SK-N-SH (cell line): Measurements from ENCODE around the gene ARHGEF28. TPM values are rescaled to one million over a fixed set of nuclear protein-coding genes. Genes with fewer than 3 reads are reported as not detected.

Experiments used
- CTCF ChIA-PET: fragments of 300-600, 350-600 bp; formaldehyde crosslinking; extraction: SDS; loops from one replicate; lab custom pipeline; 2021; lab: Yijun Ruan, JAX
- POLR2A ChIA-PET: fragments of 350-600 bp; sonication (Branson Sonifier 250); formaldehyde crosslinking; extraction: SDS; loops from one replicate; lab custom pipeline; 2020; ENCODE audit warnings: antibody characterized with exemption, inconsistent platforms; lab: Yijun Ruan, JAX
- DNase-seq: peaks from one replicate; pipeline ENCODE4 v3.0.0; 2012
- H2AFZ ChIP-seq: fragments of 200-600 bp; sonication (generic); 2 replicates; pipeline ENCODE4 v1.8.1; 2016; ENCODE audit warnings: antibody characterized with exemption, mild to moderate bottlenecking, low read depth
- H3F3A ChIP-seq: fragments of 200-600 bp; sonication (generic); replicated peaks from 2 replicates; pipeline ENCODE3; 2016; ENCODE audit warnings: antibody characterized with exemption, mild to moderate bottlenecking; ENCODE audit not compliant: insufficient read depth
- H3K27ac ChIP-seq, 2 experiments: fragments of 200-500 bp in 1 of 2; fragments of 200-600 bp in 1 of 2; sonication (Bioruptor generic) in 1 of 2; sonication (generic), shearing (Covaris generic) in 1 of 2; 2 replicates each; pipeline versions ENCODE4 v1.5.1 to v1.6.1; 2014 to 2016; ENCODE audit warnings: low read depth in 2 of 2, inconsistent platforms in 1 of 2, low read length in 1 of 2, mild to moderate bottlenecking in 1 of 2, mixed read lengths in 1 of 2
- H3K27me3 ChIP-seq: fragments of 200-600 bp; sonication (generic), shearing (Covaris generic); 2 replicates; pipeline ENCODE4 v1.6.1; 2016; ENCODE audit warnings: mixed run types; ENCODE audit not compliant: insufficient read depth
- H3K36me3 ChIP-seq, 2 experiments: fragments of 200-500 bp in 1 of 2; fragments of 200-600 bp in 1 of 2; sonication (Bioruptor generic) in 1 of 2; sonication (generic) in 1 of 2; replicated peaks in 1 of 2; 2 replicates each; pipeline versions ENCODE3 to v1.5.1; 2014 to 2016; ENCODE audit warnings: low read length in 1 of 2, mild to moderate bottlenecking in 1 of 2; ENCODE audit not compliant: insufficient read depth in 2 of 2, control insufficient read depth in 1 of 2
- H3K4me1 ChIP-seq, 2 experiments: fragments of 200-500 bp in 1 of 2; fragments of 200-600 bp in 1 of 2; sonication (Bioruptor generic) in 1 of 2; sonication (generic), shearing (Covaris generic) in 1 of 2; 2 replicates each; pipeline versions ENCODE4 v1.5.1 to v1.6.1; 2014 to 2016; ENCODE audit warnings: low read depth in 1 of 2, low read length in 1 of 2, mixed run types in 1 of 2; ENCODE audit not compliant: insufficient read depth in 2 of 2, control insufficient read depth in 1 of 2
- H3K4me2 ChIP-seq: fragments of 200-600 bp; sonication (generic), shearing (Covaris generic); 2 replicates; pipeline ENCODE4 v1.6.1; 2017; ENCODE audit warnings: mixed run types
- H3K4me3 ChIP-seq, 2 experiments: fragments of 200-500 bp in 1 of 2; fragments of 200-600 bp in 1 of 2; sonication (Bioruptor generic) in 1 of 2; sonication (generic), shearing (Covaris generic) in 1 of 2; 2 replicates each; pipeline versions ENCODE4 v1.5.1 to v1.8.1; 2014 to 2016; ENCODE audit warnings: low read depth in 2 of 2, inconsistent platforms in 1 of 2, low read length in 1 of 2, mild to moderate bottlenecking in 1 of 2, mixed read lengths in 1 of 2, moderate library complexity in 1 of 2
- H3K79me2 ChIP-seq: fragments of 200-600 bp; sonication (generic); 2 replicates; pipeline ENCODE4 v1.8.1; 2017; ENCODE audit warnings: mild to moderate bottlenecking; ENCODE audit not compliant: insufficient read depth
- H3K9ac ChIP-seq: fragments of 200-600 bp; sonication (generic); 2 replicates; pipeline ENCODE4 v1.6.1; 2017; ENCODE audit warnings: mixed run types
- H3K9me2 ChIP-seq: fragments of 200-600 bp; sonication (generic); 2 replicates; pipeline ENCODE4 v1.6.1; 2017; ENCODE audit warnings: mixed run types
- H3K9me3 ChIP-seq: fragments of 200-600 bp; sonication (generic); 2 replicates; pipeline ENCODE4 v1.6.1; 2017; ENCODE audit warnings: mixed run types, mild to moderate bottlenecking, moderate library complexity
- H4K20me1 ChIP-seq: fragments of 200-600 bp; sonication (generic); 2 replicates; pipeline ENCODE4 v1.6.1; 2017; ENCODE audit warnings: mild to moderate bottlenecking, mixed run types; ENCODE audit not compliant: insufficient read depth
- ELF1 ChIP-seq: IDR thresholded peaks from 2 replicates; pipeline ENCODE4 v1.4.0; 2012
- FOSL2 ChIP-seq: IDR thresholded peaks from 2 replicates; pipeline ENCODE4 v1.4.0; 2012; ENCODE audit warnings: low read depth, mild to moderate bottlenecking, moderate library complexity, borderline replicate concordance
- FOXJ3 ChIP-seq: sonication (generic); formaldehyde crosslinking; IDR thresholded peaks from 2 replicates; pipeline ENCODE4 v1.5.1; 2020; ENCODE audit warnings: mild to moderate bottlenecking, missing genetic modification reagents
- FOXM1 ChIP-seq: IDR thresholded peaks from 2 replicates; pipeline ENCODE4 v1.4.0; 2012; ENCODE audit warnings: low read depth, mild to moderate bottlenecking
- GATA2 ChIP-seq: sonication (generic); formaldehyde crosslinking; IDR thresholded peaks from 2 replicates; pipeline ENCODE4 v1.5.0; 2020; ENCODE audit warnings: mild to moderate bottlenecking, missing genetic modification reagents
- IRF3 ChIP-seq: fragments of 150-350 bp; IDR thresholded peaks from 2 replicates; pipeline ENCODE4 v1.6.1; 2016; ENCODE audit warnings: mild to moderate bottlenecking, low read depth, low read length
- JUND ChIP-seq: IDR thresholded peaks from 2 replicates; pipeline ENCODE4 v1.4.0; 2012
- MEF2A ChIP-seq: IDR thresholded peaks from 2 replicates; pipeline ENCODE4 v1.4.0; 2012; ENCODE audit warnings: low read depth, borderline replicate concordance
- MXI1 ChIP-seq: IDR thresholded peaks from 2 replicates; pipeline ENCODE4 v1.6.1; 2012; ENCODE audit warnings: mild to moderate bottlenecking, low read depth, low read length, improper control_type of control experiment
- NRF1 ChIP-seq: IDR thresholded peaks from 2 replicates; pipeline ENCODE4 v1.6.1; 2012; ENCODE audit warnings: low read depth, mild to moderate bottlenecking, low read length
- PBX3 ChIP-seq: IDR thresholded peaks from 2 replicates; pipeline ENCODE4; 2012
- POLR2AphosphoS5 ChIP-seq: IDR thresholded peaks from 2 replicates; pipeline ENCODE4 v1.6.1; 2012; ENCODE audit warnings: low read depth, low read length
- RCOR1 ChIP-seq: fragments of 150-350 bp; IDR thresholded peaks from 2 replicates; pipeline ENCODE4 v1.6.1; 2017; ENCODE audit warnings: antibody characterized with exemption, low read length
- REST ChIP-seq: IDR thresholded peaks from 2 replicates; pipeline ENCODE4 v1.6.1; 2012; ENCODE audit warnings: mild to moderate bottlenecking, low read depth, low read length, moderate library complexity
- RFX5 ChIP-seq: IDR thresholded peaks from 2 replicates; pipeline ENCODE4 v1.6.1; 2012; ENCODE audit warnings: mild to moderate bottlenecking, improper control_type of control experiment, low read length
- SIN3A ChIP-seq: IDR thresholded peaks from 2 replicates; pipeline ENCODE4 v1.6.1; 2012; ENCODE audit warnings: low read depth, mild to moderate bottlenecking, low read length, moderate library complexity, borderline replicate concordance
- SMC3 ChIP-seq: IDR thresholded peaks from 2 replicates; pipeline ENCODE4 v1.6.1; 2012; ENCODE audit warnings: low read depth, low read length, improper control_type of control experiment
- TAF1 ChIP-seq: IDR thresholded peaks from 2 replicates; pipeline ENCODE4 v1.6.1; 2012; ENCODE audit warnings: low read depth, mild to moderate bottlenecking, low read length, moderate library complexity, borderline replicate concordance
- TEAD4 ChIP-seq: IDR thresholded peaks from 2 replicates; pipeline ENCODE4 v1.4.0; 2012; ENCODE audit warnings: mild to moderate bottlenecking, borderline replicate concordance; ENCODE audit not compliant: insufficient read depth
- YY1 ChIP-seq: IDR thresholded peaks from 2 replicates; pipeline ENCODE4 v1.4.0; 2012; ENCODE audit warnings: low read depth, mild to moderate bottlenecking
- ZBTB33 ChIP-seq: IDR thresholded peaks from 2 replicates; pipeline ENCODE4 v1.4.0; 2012; ENCODE audit warnings: low read depth, borderline replicate concordance
- WGBS: methylation state at CpG from one replicate; pipeline ENCODE4 v1.1.6; 2017; ENCODE audit warnings: low lambda C conversion rate; 5-methylcytosine and 5-hydroxymethylcytosine counted together
- polyA plus RNA-seq, 3 experiments: library from polyadenylated mRNA; depleted of rRNA; stranded (reverse); fragments of >200 nt; gene quantifications; 2 replicates each; pipeline ENCODE4 v1.2.3, GENCODE V29; 2012

Gene ARHGEF28
- polyA plus RNA-seq, 1 of the 3 experiments (the other 2 are of a cell fraction) = 4.2 TPM

GRCh38 chr5:73612799-73613198, 13.2 kb upstream of the ARHGEF28 start:
- H3K4me1 ChIP-seq = no peaks in the 10 kb centered on the region
- POLR2A ChIA-PET = no interaction called here
- H3K9ac ChIP-seq = no peak overlapping the region
- H3K27me3 ChIP-seq = no peaks in the 10 kb centered on the region
- H3K4me3 ChIP-seq = no peak overlapping the region
- no peaks in the 10 kb centered on the region for H4K20me1 ChIP-seq
- no peak overlapping the region; the same call in 1 of the 2 replicates for H2AFZ ChIP-seq
- no peaks in the 10 kb centered on the region for H3K9me2 ChIP-seq
- no peak overlapping the region for H3K27ac ChIP-seq
- CTCF ChIA-PET = interaction anchor here (0.8 to 2.1 kb wide), 2 partner anchors 16 to 22 kb away, joined by 3 to 7 read pairs; no protein-coding TSS in a partner anchor
- H3K4me2 ChIP-seq = no peak overlapping the region
- TF ChIP-seq SMC3 = no peak
- TF ChIP-seq NRF1 = no peak
- no peak for TF ChIP-seq ELF1
- TF ChIP-seq TEAD4 = no peak
- TF ChIP-seq RCOR1 = no peak
- TF ChIP-seq PBX3 = no peak
- TF ChIP-seq MEF2A = no peak
- no peak for TF ChIP-seq RFX5
- no peak for TF ChIP-seq YY1
- TF ChIP-seq ZBTB33 = no peak
- TF ChIP-seq SIN3A = no peak
- TF ChIP-seq JUND = no peak
- TF ChIP-seq TAF1 = no peak
- TF ChIP-seq FOXJ3 = no peak
- TF ChIP-seq, all 33 proteins: peak for 0
- DNase-seq = no peak
- H3K36me3 ChIP-seq = no peaks in the 10 kb centered on the region
- no peaks in the 10 kb centered on the region for H3K79me2 ChIP-seq
- H3K9me3 ChIP-seq = no peaks in the 10 kb centered on the region
- 80% methylated on average over 3 of the region's 3 CpGs for WGBS
- H3F3A ChIP-seq = no peaks in the 10 kb centered on the region

GRCh38 chr5:73615085-73615484, 10.9 kb upstream of the ARHGEF28 start:
- CTCF ChIA-PET = interaction anchor here (1.0 to 2.7 kb wide), 3 partner anchors 18 to 178 kb away, joined by 6 to 8 read pairs (median 6); no protein-coding TSS in a partner anchor
- POLR2A ChIA-PET = no interaction called here
- H3K4me3 ChIP-seq = no peak overlapping the region
- no peak for TF ChIP-seq IRF3
- TF ChIP-seq SMC3 = no peak
- no peak for TF ChIP-seq FOSL2
- no peak for TF ChIP-seq SIN3A
- no peak for TF ChIP-seq FOXM1
- TF ChIP-seq RFX5 = no peak
- TF ChIP-seq MXI1 = no peak
- no peak for TF ChIP-seq ELF1
- TF ChIP-seq GATA2 (CRISPR knock-in tag) = no peak
- no peak for TF ChIP-seq POLR2AphosphoS5
- TF ChIP-seq REST = no peak
- TF ChIP-seq TEAD4 = no peak

More at GRCh38 chr5:73615085-73615484, 10.9 kb upstream of the ARHGEF28 start:
- H3K4me1 ChIP-seq = no peaks in the 10 kb centered on the region
- H3K79me2 ChIP-seq = no peaks in the 10 kb centered on the region
- no peaks in the 10 kb centered on the region for H4K20me1 ChIP-seq
- no peaks in the 10 kb centered on the region for H3K27me3 ChIP-seq
- DNase-seq = no peak
- H3K9ac ChIP-seq = no peak overlapping the region
- no peaks in the 10 kb centered on the region for H3K36me3 ChIP-seq
- H3F3A ChIP-seq = no peaks in the 10 kb centered on the region
- H3K27ac ChIP-seq = no peak overlapping the region
- no peaks in the 10 kb centered on the region for H3K9me2 ChIP-seq
- H3K9me3 ChIP-seq = no peaks in the 10 kb centered on the region
- H3K4me2 ChIP-seq = no peak overlapping the region
- no peak overlapping the region for H2AFZ ChIP-seq
- WGBS = 91% methylated on average over 2 of the region's 2 CpGs
